ENCODE results near the gene FAF1.

DNA sequence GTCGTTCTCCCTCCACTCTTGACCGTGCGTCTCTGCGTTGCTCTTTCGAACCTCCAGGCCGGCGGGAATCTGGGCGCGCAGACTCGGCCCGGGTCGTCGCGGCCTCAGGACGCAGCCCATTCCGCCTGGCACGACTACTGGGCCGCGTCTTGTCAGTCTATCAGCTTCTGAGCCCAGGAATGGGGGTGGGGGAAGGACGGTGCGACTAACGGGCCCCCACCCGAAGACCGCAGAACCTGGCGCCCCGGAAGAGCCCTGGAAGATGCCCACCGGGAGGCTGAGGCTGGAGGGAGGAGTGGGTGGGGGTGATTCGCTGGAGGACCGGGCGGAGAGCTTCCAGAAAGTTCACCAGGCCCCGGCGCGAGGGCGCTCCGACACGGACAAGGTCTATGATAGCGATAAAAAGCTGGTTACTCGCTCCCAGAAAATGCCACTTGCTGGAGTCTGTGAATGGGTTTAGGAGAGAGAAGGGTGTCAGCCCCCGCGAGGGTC is 535.1 kb downstream of the FAF1 start:
- TF ChIP-seq YY1 (IDR thresholded peaks at IDR 0.05) (no peak), CTCF (IDR thresholded peaks at IDR 0.05; ENCODE audit: low read depth, low read length, missing input control) (no peak), ATF3 (IDR thresholded peaks at IDR 0.05) (no peak), SP1 (IDR thresholded peaks at IDR 0.05) (no peak), JUND (IDR thresholded peaks at IDR 0.05) (no peak), EGR1 (IDR thresholded peaks at IDR 0.05; ENCODE audit: low read depth in 2 of 2) (no peak)

Measured in liver (tissue), 3 donors.